SU-DHL-6 (cell line): Measurements from ENCODE around the gene ZFAND3.

Experiments used
- H2AFZ ChIP-seq: fragments of 200-600 bp; sonication (generic); 2 replicates; pipeline ENCODE4 v1.6.1; 2014; ENCODE audit warnings: low read depth, mild to moderate bottlenecking, moderate library complexity, mixed read lengths, antibody characterized with exemption, low read length; ENCODE audit not compliant: severe bottlenecking
- H3F3A ChIP-seq: fragments of 200-600 bp; shearing (Covaris generic); 2 replicates; pipeline ENCODE4 v1.6.0; 2016; ENCODE audit warnings: antibody characterized with exemption, mild to moderate bottlenecking; ENCODE audit not compliant: insufficient read depth
- H3K27ac ChIP-seq: fragments of 200-600 bp; sonication (generic); 2 replicates; pipeline ENCODE4 v1.5.1; 2016; ENCODE audit warnings: low read depth, mild to moderate bottlenecking, low read length, moderate library complexity, mixed read lengths
- H3K27me3 ChIP-seq: fragments of 200-600 bp; sonication (generic), shearing (Covaris generic); 2 replicates; pipeline ENCODE4 v1.6.0; 2014; ENCODE audit warnings: mild to moderate bottlenecking, low read length
- H3K36me3 ChIP-seq: fragments of 200-600 bp; sonication (generic); 2 replicates; pipeline ENCODE4 v1.6.1; 2014; ENCODE audit warnings: mild to moderate bottlenecking, low read length, mixed read lengths
- H3K4me2 ChIP-seq: fragments of 300-600, 200-600 bp; shearing (Covaris generic), sonication (generic); 2 replicates; pipeline ENCODE4 v1.6.0; 2014; ENCODE audit warnings: low read length, low read depth, mild to moderate bottlenecking; ENCODE audit not compliant: poor library complexity, severe bottlenecking
- H3K4me3 ChIP-seq: fragments of 200-600 bp; sonication (generic); 2 replicates; pipeline ENCODE4 v1.5.1; 2014; ENCODE audit warnings: antibody characterized with exemption, low read length, mild to moderate bottlenecking, mixed read lengths; ENCODE audit not compliant: insufficient read depth, poor library complexity, severe bottlenecking
- H3K79me2 ChIP-seq: fragments of 200-600 bp; sonication (generic); 2 replicates; pipeline ENCODE4 v1.6.1; 2014; ENCODE audit warnings: mild to moderate bottlenecking, low read length, moderate library complexity; ENCODE audit not compliant: insufficient read depth
- H3K9ac ChIP-seq: fragments of 200-600 bp; sonication (generic); 2 replicates; pipeline ENCODE4 v1.7.0; 2014; ENCODE audit warnings: mild to moderate bottlenecking, low read length
- H3K9me2 ChIP-seq: fragments of 200-600 bp; sonication (generic); replicated peaks from 2 replicates; pipeline ENCODE4 v1.6.1; 2014; ENCODE audit warnings: low read length; ENCODE audit not compliant: insufficient read depth
- H3K9me3 ChIP-seq: fragments of 200-600 bp; sonication (generic); 2 replicates; pipeline ENCODE4 v1.6.1; 2014; ENCODE audit warnings: low read length, mixed read lengths; ENCODE audit not compliant: insufficient read depth
- H4K20me1 ChIP-seq: fragments of 200-600 bp; sonication (generic); 2 replicates; pipeline ENCODE4 v1.6.1; 2014; ENCODE audit warnings: low read depth, mild to moderate bottlenecking, antibody characterized with exemption, low read length, moderate library complexity, mixed read lengths
- CTCF ChIP-seq: fragments of 200-600 bp; sonication (generic); IDR thresholded peaks from one replicate; pipeline ENCODE4 v1.5.1; 2017; ENCODE audit warnings: antibody characterized with exemption, mild to moderate bottlenecking, low read length, moderate library complexity; ENCODE audit not compliant: insufficient read depth, poor library complexity, severe bottlenecking
- EZH2phosphoT487 ChIP-seq: fragments of 200-600 bp; sonication (generic), shearing (Covaris generic); conservative IDR thresholded peaks from 2 replicates; pipeline ENCODE4 v1.6.1; 2018; ENCODE audit warnings: mild to moderate bottlenecking, antibody characterized with exemption, low read length, moderate library complexity, mixed read lengths

ZFAND3 gene

GRCh38 chr6:38027685-38028373, 208.3 kb downstream of the ZFAND3 start:
- H2AFZ ChIP-seq = no peak overlapping the region
- no peak for TF ChIP-seq CTCF
- no peak for TF ChIP-seq EZH2phosphoT487
- H3K4me2 ChIP-seq = no peak overlapping the region
- no peaks in the 10 kb centered on the region; the same call in 1 of the 2 replicates for H3K79me2 ChIP-seq
- H3K4me3 ChIP-seq = no peak overlapping the region
- peaks cover 6% of the 10 kb centered on the region; the same call in 1 of the 2 replicates for H3K9me3 ChIP-seq
- H3K36me3 ChIP-seq = no peaks in the 10 kb centered on the region
- no peaks in the 10 kb centered on the region for H3F3A ChIP-seq
- H3K9me2 ChIP-seq = no peaks in the 10 kb centered on the region
- peaks cover 35% of the 10 kb centered on the region for H4K20me1 ChIP-seq
- no peak overlapping the region for H3K27ac ChIP-seq
- H3K9ac ChIP-seq = no peak overlapping the region
- H3K27me3 ChIP-seq = no peaks in the 10 kb centered on the region

- no peak overlapping the region for H3K27ac ChIP-seq
- H3K36me3 ChIP-seq = no peaks in the 10 kb centered on the region
- no peak overlapping the region for H3K9ac ChIP-seq
- no peaks in the 10 kb centered on the region for H3K79me2 ChIP-seq
- no peaks in the 10 kb centered on the region for H3K9me2 ChIP-seq
- H4K20me1 ChIP-seq = peaks cover 41% of the 10 kb centered on the region
- peaks cover 3% of the 10 kb centered on the region; the same call in 1 of the 2 replicates for H3F3A ChIP-seq
- H2AFZ ChIP-seq = no peak overlapping the region
- H3K4me2 ChIP-seq = no peak overlapping the region
- H3K27me3 ChIP-seq = no peaks in the 10 kb centered on the region
- TF ChIP-seq EZH2phosphoT487 (no peak), CTCF (no peak)
- no peak overlapping the region for H3K4me3 ChIP-seq
- no peaks in the 10 kb centered on the region for H3K9me3 ChIP-seq
Measured at GRCh38 chr6:38030380-38030779, 210.9 kb downstream of the ZFAND3 start.

- Histone ChIP-seq H3K9me3 (no peaks in the 10 kb centered on the region), H3K36me3 (no peaks in the 10 kb centered on the region), H3K4me2 (no peak overlapping the region), H3K27me3 (no peaks in the 10 kb centered on the region), H3K4me3 (no peak overlapping the region), H2AFZ (no peak overlapping the region), H4K20me1 (peaks cover 30% of the 10 kb centered on the region), H3K27ac (no peak overlapping the region), H3K9me2 (no peaks in the 10 kb centered on the region), H3F3A (peaks cover 3% of the 10 kb centered on the region; the same call in 1 of the 2 replicates), H3K9ac (no peak overlapping the region), H3K79me2 (no peaks in the 10 kb centered on the region)
- no peak for TF ChIP-seq CTCF
- no peak for TF ChIP-seq EZH2phosphoT487
Measured at GRCh38 chr6:38032797-38033196, 213.3 kb downstream of the ZFAND3 start.
